Effector memory CD4-positive, alpha-beta T cell (primary cell): ENCODE data around the gene CACNA1E.

Source experiments
- DNase-seq, 3 donors: peaks; one replicate each; pipeline ENCODE4 v3.0.0-alpha.2; 2020
- H3K27ac ChIP-seq: 2 replicates; pipeline ENCODE4 v1.7.0; 2013; ENCODE audit warnings: mild to moderate bottlenecking, low read length, moderate library complexity; ENCODE audit not compliant: insufficient read depth, poor library complexity, severe bottlenecking
- H3K27me3 ChIP-seq: replicated peaks from 2 replicates; pipeline ENCODE4 v1.7.0; 2013; ENCODE audit warnings: mild to moderate bottlenecking, low read length; ENCODE audit not compliant: insufficient read depth, control insufficient read depth, poor library complexity, severe bottlenecking
- H3K36me3 ChIP-seq: 2 replicates; pipeline ENCODE4 v1.7.0; 2013; ENCODE audit warnings: mild to moderate bottlenecking, low read length, moderate library complexity; ENCODE audit not compliant: control insufficient read depth, insufficient read depth
- H3K4me1 ChIP-seq: 2 replicates; pipeline ENCODE4 v1.7.0; 2013; ENCODE audit warnings: low read length, mild to moderate bottlenecking; ENCODE audit not compliant: control insufficient read depth, insufficient read depth, poor library complexity, severe bottlenecking
- H3K4me3 ChIP-seq: 2 replicates; pipeline ENCODE4 v1.7.0; 2013; ENCODE audit warnings: low read length, low read depth, mild to moderate bottlenecking; ENCODE audit not compliant: insufficient read depth, poor library complexity, severe bottlenecking
- H3K9me3 ChIP-seq: 2 replicates; pipeline ENCODE4 v1.7.0; 2013; ENCODE audit warnings: mild to moderate bottlenecking, low read length, moderate library complexity; ENCODE audit not compliant: control insufficient read depth

Gene CACNA1E

DNA sequence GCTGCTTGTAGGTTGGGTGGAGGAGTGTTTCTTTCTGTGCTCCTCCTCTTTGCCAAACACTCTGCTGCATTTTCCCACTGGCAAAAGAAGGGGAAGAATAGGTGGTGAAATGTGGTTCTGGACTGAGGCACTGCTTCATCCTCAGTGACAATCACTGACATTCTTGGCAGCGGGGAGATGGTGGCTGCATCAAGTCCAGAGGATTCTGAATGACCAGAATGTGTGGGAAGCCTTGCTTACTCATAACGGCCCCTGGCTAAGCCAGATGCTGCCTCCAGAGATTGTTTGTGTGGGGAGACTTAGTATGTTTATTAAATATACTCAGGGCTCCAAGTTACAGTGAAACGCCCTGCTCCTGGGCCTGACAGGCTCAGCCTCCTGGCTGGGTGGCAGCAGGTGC, 160.3 kb downstream of the CACNA1E start:
- Histone ChIP-seq H3K36me3 (no peaks in the 10 kb centered on the region), H3K9me3 (no peaks in the 10 kb centered on the region), H3K27me3 (no peaks in the 10 kb centered on the region), H3K4me1 (no peaks in the 10 kb centered on the region), H3K4me3 (no peak overlapping the region), H3K27ac (no peak overlapping the region)
- no peak for DNase-seq

DNA sequence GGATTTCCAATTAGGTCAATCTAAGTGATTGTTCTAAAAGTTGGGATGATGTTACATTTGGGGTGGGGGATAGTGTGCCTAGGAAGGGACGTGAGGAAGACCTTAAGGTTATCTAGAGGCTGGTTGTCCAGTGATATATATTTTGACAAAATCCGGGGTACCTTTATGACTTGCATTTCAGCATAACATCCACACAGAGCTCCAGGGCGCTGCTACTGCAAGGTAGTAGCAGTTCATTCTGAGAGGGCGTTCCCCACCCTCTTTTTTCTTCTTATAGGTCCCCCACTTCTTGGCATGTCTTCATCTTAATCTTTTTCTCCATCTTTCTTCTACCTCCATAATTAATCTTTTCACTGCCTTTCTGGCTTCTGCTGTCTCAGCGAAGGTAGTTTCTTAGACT, 161.9 kb downstream of the CACNA1E start:
- no peak overlapping the region for H3K4me3 ChIP-seq
- no peak overlapping the region for H3K27ac ChIP-seq
- no peaks in the 10 kb centered on the region for H3K4me1 ChIP-seq
- no peaks in the 10 kb centered on the region for H3K9me3 ChIP-seq
- H3K36me3 ChIP-seq: no peaks in the 10 kb centered on the region
- DNase-seq: no peak
- H3K27me3 ChIP-seq: no peaks in the 10 kb centered on the region

- no peak for DNase-seq
- Histone ChIP-seq H3K4me1 (no peaks in the 10 kb centered on the region), H3K27me3 (no peaks in the 10 kb centered on the region), H3K4me3 (no peak overlapping the region), H3K9me3 (no peaks in the 10 kb centered on the region), H3K36me3 (no peaks in the 10 kb centered on the region), H3K27ac (no peak overlapping the region)
These were observed 163.4 kb downstream of the CACNA1E start for GRCh38 chr1:181646710-181647109.

GRCh38 chr1:181647314-181648035, 164.2 kb downstream of the CACNA1E start:
- Histone ChIP-seq H3K27me3 (no peaks in the 10 kb centered on the region), H3K36me3 (no peaks in the 10 kb centered on the region), H3K4me3 (no peak overlapping the region), H3K4me1 (no peaks in the 10 kb centered on the region), H3K27ac (no peak overlapping the region), H3K9me3 (no peaks in the 10 kb centered on the region)
- no peak for DNase-seq

- Histone ChIP-seq H3K36me3 (no peaks in the 10 kb centered on the region), H3K4me3 (no peak overlapping the region), H3K4me1 (no peaks in the 10 kb centered on the region), H3K27ac (no peak overlapping the region), H3K27me3 (no peaks in the 10 kb centered on the region), H3K9me3 (no peaks in the 10 kb centered on the region)
- no peak for DNase-seq
These were observed 168.0 kb downstream of the CACNA1E start for GRCh38 chr1:181651276-181651675.

- Histone ChIP-seq H3K36me3 (no peaks in the 10 kb centered on the region), H3K4me1 (no peaks in the 10 kb centered on the region), H3K27ac (no peak overlapping the region), H3K4me3 (no peak overlapping the region), H3K27me3 (no peaks in the 10 kb centered on the region), H3K9me3 (no peaks in the 10 kb centered on the region)
- DNase-seq: no peak
These were observed 172.4 kb downstream of the CACNA1E start for GRCh38 chr1:181655756-181656155.

DNA sequence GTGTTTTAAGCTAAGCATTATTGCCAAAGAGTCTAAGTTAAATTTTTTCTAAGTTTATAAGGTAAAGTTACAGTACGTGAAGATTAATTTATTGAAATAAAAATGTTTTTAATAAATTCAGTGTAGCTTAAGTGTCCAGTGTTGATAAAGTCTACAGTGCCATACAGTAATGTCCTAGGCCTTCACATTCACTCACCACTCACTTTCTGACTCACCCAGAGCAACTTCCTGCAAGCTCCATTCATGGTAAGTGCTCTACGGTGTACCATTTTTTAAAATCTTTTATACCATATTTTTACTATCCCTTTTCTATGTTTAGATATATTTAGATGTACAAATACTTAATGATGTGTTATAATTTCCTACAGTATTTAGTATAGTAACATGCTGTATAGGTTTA, 173.2 kb downstream of the CACNA1E start:
- no peaks in the 10 kb centered on the region for H3K4me1 ChIP-seq
- H3K4me3 ChIP-seq: no peak overlapping the region
- H3K9me3 ChIP-seq: no peaks in the 10 kb centered on the region
- no peak overlapping the region for H3K27ac ChIP-seq
- no peak for DNase-seq
- no peaks in the 10 kb centered on the region for H3K27me3 ChIP-seq
- no peaks in the 10 kb centered on the region for H3K36me3 ChIP-seq

- Histone ChIP-seq H3K36me3 (no peaks in the 10 kb centered on the region), H3K4me1 (no peaks in the 10 kb centered on the region), H3K4me3 (no peak overlapping the region), H3K27ac (no peak overlapping the region), H3K9me3 (no peaks in the 10 kb centered on the region), H3K27me3 (no peaks in the 10 kb centered on the region)
- DNase-seq: no peak
These were observed 175.3 kb downstream of the CACNA1E start for GRCh38 chr1:181658581-181658980.

DNA sequence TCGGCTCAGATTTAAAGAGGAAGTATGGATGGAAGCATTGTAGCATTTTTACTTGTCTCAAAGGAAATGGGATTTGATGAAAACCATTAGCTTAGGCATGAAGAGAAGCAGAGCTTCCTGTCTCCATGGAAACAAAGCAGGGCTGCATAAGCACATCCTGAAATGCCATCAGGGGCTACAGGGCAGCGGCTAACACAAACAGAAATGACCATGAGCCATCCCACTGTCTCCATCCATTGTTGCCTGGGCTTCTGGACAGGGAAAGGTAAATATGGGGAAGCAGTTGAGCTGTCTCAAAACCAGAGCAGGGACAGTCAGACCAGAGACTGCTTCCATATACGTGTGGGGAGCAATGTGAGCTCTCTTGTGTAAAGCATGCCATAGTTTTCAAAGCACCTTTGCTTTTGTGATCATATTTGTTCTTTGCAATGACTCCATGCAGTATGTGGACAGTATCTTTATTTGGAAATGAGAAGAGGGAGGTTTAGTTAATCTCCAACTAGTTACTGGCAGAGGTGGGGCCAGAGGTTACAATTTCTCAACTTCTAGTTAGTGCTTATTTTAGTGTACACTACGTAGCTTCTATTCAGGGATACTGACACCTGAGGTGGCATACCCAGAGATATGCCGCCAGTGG, 176.1 kb downstream of the CACNA1E start:
- no peak overlapping the region for H3K27ac ChIP-seq
- no peaks in the 10 kb centered on the region for H3K36me3 ChIP-seq
- DNase-seq: no peak
- no peak overlapping the region for H3K4me3 ChIP-seq
- no peaks in the 10 kb centered on the region for H3K9me3 ChIP-seq
- no peaks in the 10 kb centered on the region for H3K4me1 ChIP-seq
- no peaks in the 10 kb centered on the region for H3K27me3 ChIP-seq

- Histone ChIP-seq H3K9me3 (no peaks in the 10 kb centered on the region), H3K27me3 (no peaks in the 10 kb centered on the region), H3K36me3 (no peaks in the 10 kb centered on the region), H3K27ac (no peak overlapping the region), H3K4me3 (no peak overlapping the region), H3K4me1 (no peaks in the 10 kb centered on the region)
- no peak for DNase-seq
These were observed 177.3 kb downstream of the CACNA1E start for GRCh38 chr1:181660621-181661020.
